Muscle layer of colon (tissue), 2 donors: ENCODE data around the gene LFNG.

ENCODE experiments used
- H3K27ac ChIP-seq: one replicate; pipeline ENCODE4 v1.7.0; 2013; ENCODE audit warnings: low read depth, mild to moderate bottlenecking, low read length, moderate library complexity
- H3K27me3 ChIP-seq, 2 donors: one replicate each; pipeline ENCODE4 v1.7.0; 2013; ENCODE audit warnings: low read length in 2 of 2, mild to moderate bottlenecking in 2 of 2; ENCODE audit not compliant: insufficient read depth in 2 of 2, control insufficient read depth in 1 of 2
- H3K36me3 ChIP-seq: one replicate; pipeline ENCODE4 v1.7.0; 2013; ENCODE audit warnings: mild to moderate bottlenecking, low read length; ENCODE audit not compliant: insufficient read depth
- H3K4me1 ChIP-seq: one replicate; pipeline ENCODE4 v1.7.0; 2013; ENCODE audit warnings: mild to moderate bottlenecking, low read length; ENCODE audit not compliant: insufficient read depth
- H3K4me3 ChIP-seq, 2 donors: one replicate each; pipeline ENCODE4 v1.7.0; 2013; ENCODE audit warnings: low read length in 2 of 2, low read depth in 1 of 2, mild to moderate bottlenecking in 1 of 2, moderate library complexity in 1 of 2
- H3K9ac ChIP-seq: one replicate; pipeline ENCODE4 v1.7.0; 2013; ENCODE audit warnings: low read length
- H3K9me3 ChIP-seq: one replicate; pipeline ENCODE4 v1.7.0; 2013; ENCODE audit warnings: mild to moderate bottlenecking, low read length
- donor health status: abdominal sarcoma.
- donor health status: Adenocarcinoma of cecum.

LFNG gene

GRCh38 chr7:2513702-2514101 is 5.9 kb upstream of the LFNG start:
- Histone ChIP-seq H3K36me3 (no peaks in the 10 kb centered on the region), H3K4me3 (no peak overlapping the region), H3K4me1 (no peaks in the 10 kb centered on the region), H3K9ac (no peak overlapping the region), H3K9me3 (no peaks in the 10 kb centered on the region), H3K27me3 (peaks cover 0 to 5% of the 10 kb centered on the region in 2 donors), H3K27ac (no peak overlapping the region)

- Histone ChIP-seq H3K4me1 (no peaks in the 10 kb centered on the region), H3K36me3 (no peaks in the 10 kb centered on the region), H3K9ac (no peak overlapping the region), H3K4me3 (no peak overlapping the region), H3K27ac (no peak overlapping the region), H3K27me3 (peaks cover 0 to 9% of the 10 kb centered on the region in 2 donors), H3K9me3 (no peaks in the 10 kb centered on the region)
Observed at GRCh38 chr7:2514473-2515423, 4.8 kb upstream of the LFNG start.

GRCh38 chr7:2515424-2516193 is 4.0 kb upstream of the LFNG start:
- Histone ChIP-seq H3K4me3 (no peak overlapping the region), H3K4me1 (peaks cover 4% of the 10 kb centered on the region), H3K27ac (no peak overlapping the region), H3K9me3 (no peaks in the 10 kb centered on the region), H3K36me3 (no peaks in the 10 kb centered on the region), H3K9ac (no peak overlapping the region), H3K27me3 (peaks cover 4 to 14% of the 10 kb centered on the region in 2 donors)

GRCh38 chr7:2516194-2516555 is 3.4 kb upstream of the LFNG start:
- Histone ChIP-seq H3K27ac (no peak overlapping the region), H3K9me3 (no peaks in the 10 kb centered on the region), H3K4me1 (peaks cover 5% of the 10 kb centered on the region), H3K36me3 (no peaks in the 10 kb centered on the region), H3K4me3 (no peak overlapping the region), H3K9ac (no peak overlapping the region), H3K27me3 (peaks cover 7 to 20% of the 10 kb centered on the region in 2 donors)

GRCh38 chr7:2517026-2517425 is 2.5 kb upstream of the LFNG start:
- H3K4me1 ChIP-seq = peaks cover 5% of the 10 kb centered on the region

GRCh38 chr7:2517678-2518507 is 1.7 kb upstream of the LFNG start:
- Histone ChIP-seq H3K4me1 (peaks cover 5% of the 10 kb centered on the region), H3K27ac (no peak overlapping the region), H3K9ac (no peak overlapping the region), H3K36me3 (no peaks in the 10 kb centered on the region), H3K9me3 (no peaks in the 10 kb centered on the region), H3K27me3 (peaks cover 16 to 37% of the 10 kb centered on the region in 2 donors), H3K4me3 (no peak overlapping the region)

More at GRCh38 chr7:2517026-2517425, 2.5 kb upstream of the LFNG start:
- H3K36me3 ChIP-seq = no peaks in the 10 kb centered on the region
- no peaks in the 10 kb centered on the region for H3K9me3 ChIP-seq
- H3K4me3 ChIP-seq = no peak overlapping the region
- H3K27ac ChIP-seq = no peak overlapping the region
- peaks cover 13 to 28% of the 10 kb centered on the region in 2 donors for H3K27me3 ChIP-seq
- H3K9ac ChIP-seq = no peak overlapping the region

GRCh38 chr7:2518737-2519118 is 846 bp upstream of the LFNG start:
- H3K9me3 ChIP-seq = no peaks in the 10 kb centered on the region
- H3K4me1 ChIP-seq = peaks cover 5% of the 10 kb centered on the region
- H3K27ac ChIP-seq = no peak overlapping the region
- H3K36me3 ChIP-seq = no peaks in the 10 kb centered on the region
- H3K9ac ChIP-seq = no peak overlapping the region
- H3K4me3 ChIP-seq = peak overlapping the region in 1 of 2 donors; percentile 50
- peaks cover 18 to 45% of the 10 kb centered on the region in 2 donors for H3K27me3 ChIP-seq

- H3K9ac ChIP-seq = no peak overlapping the region
- no peaks in the 10 kb centered on the region for H3K36me3 ChIP-seq
- peaks cover 5% of the 10 kb centered on the region for H3K4me1 ChIP-seq
- no peaks in the 10 kb centered on the region for H3K9me3 ChIP-seq
- H3K4me3 ChIP-seq = peak overlapping the region in 1 of 2 donors; percentile 60
- H3K27ac ChIP-seq = no peak overlapping the region
- peaks cover 18 to 60% of the 10 kb centered on the region in 2 donors for H3K27me3 ChIP-seq
Observed at GRCh38 chr7:2520131-2520760, 672 bp downstream of the LFNG start.

GRCh38 chr7:2520761-2521290 is 1.3 kb downstream of the LFNG start:
- Histone ChIP-seq H3K4me1 (peaks cover 5% of the 10 kb centered on the region), H3K4me3 (peak overlapping the region in 1 of 2 donors; percentile 60), H3K27me3 (peaks cover 18 to 65% of the 10 kb centered on the region in 2 donors), H3K36me3 (no peaks in the 10 kb centered on the region), H3K27ac (no peak overlapping the region), H3K9ac (no peak overlapping the region), H3K9me3 (no peaks in the 10 kb centered on the region)

GRCh38 chr7:2521341-2521745 is 1.8 kb downstream of the LFNG start:
- Histone ChIP-seq H3K4me3 (peak overlapping the region in 1 of 2 donors; percentile 23), H3K36me3 (no peaks in the 10 kb centered on the region), H3K27me3 (peaks cover 18 to 68% of the 10 kb centered on the region in 2 donors), H3K4me1 (peaks cover 5% of the 10 kb centered on the region), H3K27ac (no peak overlapping the region), H3K9ac (no peak overlapping the region), H3K9me3 (no peaks in the 10 kb centered on the region)
